Testis (tissue), 3 donors: ENCODE results near the gene SH3RF3. TPM values are rescaled to one million over a fixed set of nuclear protein-coding genes. Genes with fewer than 3 reads are reported as not detected.

Experiments used
- DNase-seq: peaks from one replicate; pipeline ENCODE4 v3.0.0-alpha.2; 2019
- H3K27ac ChIP-seq, 2 donors: fragments of 200-600 bp; sonication (generic); one replicate each; pipeline ENCODE4 v1.5.1; 2019
- H3K27me3 ChIP-seq: fragments of 200-600 bp; sonication (generic); one replicate; pipeline ENCODE4 v1.5.1; 2019
- H3K36me3 ChIP-seq: fragments of 200-600 bp; sonication (generic); one replicate; pipeline ENCODE4 v1.5.1; 2017; ENCODE audit warnings: low read depth; ENCODE audit errors: missing control alignments
- H3K4me1 ChIP-seq: fragments of 200-600 bp; sonication (generic); one replicate; pipeline ENCODE4 v1.5.1; 2019
- H3K4me3 ChIP-seq, 2 donors: fragments of 200-600 bp; sonication (generic); one replicate each; pipeline ENCODE4 v1.5.1; 2017 to 2019
- H3K9me3 ChIP-seq: fragments of 200-600 bp; sonication (generic); one replicate; pipeline ENCODE4 v1.5.1; 2017
- POLR2A ChIP-seq: fragments of 450-650 bp; IDR thresholded peaks from one replicate; pipeline ENCODE4 v1.6.1; 2017; ENCODE audit warnings: antibody characterized with exemption, mild to moderate bottlenecking, moderate library complexity
- WGBS, 2 donors: methylation state at CpG; one replicate each; pipeline ENCODE4 v1.1.5; 2018; 5-methylcytosine and 5-hydroxymethylcytosine counted together
- intact Hi-C: fragments of 100-400 bp; cut with DNase I; formaldehyde crosslinking; loops from one replicate; pipeline ENCODE4 v1.15.1; 2023; ENCODE audit warnings: low total_unique reads
- polyA plus RNA-seq: library from polyadenylated mRNA; stranded (reverse); fragments of 350-450 nt; fragmentation: Illumina TruSeq; extraction: RNeasy Lipid Tissue Mini Kit (QIAGEN cat#74804); gene quantifications from one replicate; pipeline ENCODE4 v1.2.3, GENCODE V29; 2014; ENCODE audit warnings: low read depth, low replicate concordance; ENCODE audit not compliant: insufficient read depth
- total RNA-seq, 2 donors: library from RNA; depleted of rRNA; stranded (reverse); fragments of >200 nt; gene quantifications; one replicate each; pipeline ENCODE4 v1.2.3, GENCODE V29; 2016
- TF ChIP-seq, protein P1 (sequence below), 3 experiments: fragments of 450-650 bp in 2 of 3; fragments of 200-600 bp in 1 of 3; sonication (generic) in 1 of 3; IDR thresholded peaks; one replicate each; pipeline ENCODE4 v1.5.1; 2016 to 2019; ENCODE audit warnings: antibody characterized with exemption in 3 of 3, mild to moderate bottlenecking in 2 of 3, moderate library complexity in 1 of 3

Gene SH3RF3
- total and polyA plus RNA-seq, 3 donors from 2014 or later: 9.3 to 20.1 (median 16.5) TPM

DNA sequence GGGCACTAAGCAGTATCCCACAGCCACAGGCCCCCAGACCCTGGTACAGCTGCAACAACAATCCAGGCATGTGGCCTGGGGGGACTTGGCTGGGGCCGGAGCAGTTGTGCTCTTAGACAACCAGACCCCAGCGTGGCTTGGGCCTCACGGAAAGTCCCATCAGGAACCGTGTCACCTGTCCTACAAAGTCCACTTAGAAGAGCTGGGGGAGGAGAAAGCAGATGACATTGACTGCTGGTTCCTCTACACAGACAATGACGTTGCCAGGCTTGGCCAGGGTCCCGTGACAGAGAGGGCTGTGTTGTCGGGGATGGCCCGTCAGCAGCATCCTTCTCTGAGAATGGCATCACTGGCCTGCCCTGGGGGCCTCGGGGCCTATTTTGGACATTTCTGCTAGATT is 360.3 kb downstream of the SH3RF3 start:
- no peak for DNase-seq
- Histone ChIP-seq H3K27ac (no peak overlapping the region), H3K4me1 (no peaks in the 10 kb centered on the region), H3K9me3 (no peaks in the 10 kb centered on the region), H3K4me3 (no peak overlapping the region), H3K27me3 (no peaks in the 10 kb centered on the region), H3K36me3 (no peaks in the 10 kb centered on the region)
- TF ChIP-seq, protein P1, sequence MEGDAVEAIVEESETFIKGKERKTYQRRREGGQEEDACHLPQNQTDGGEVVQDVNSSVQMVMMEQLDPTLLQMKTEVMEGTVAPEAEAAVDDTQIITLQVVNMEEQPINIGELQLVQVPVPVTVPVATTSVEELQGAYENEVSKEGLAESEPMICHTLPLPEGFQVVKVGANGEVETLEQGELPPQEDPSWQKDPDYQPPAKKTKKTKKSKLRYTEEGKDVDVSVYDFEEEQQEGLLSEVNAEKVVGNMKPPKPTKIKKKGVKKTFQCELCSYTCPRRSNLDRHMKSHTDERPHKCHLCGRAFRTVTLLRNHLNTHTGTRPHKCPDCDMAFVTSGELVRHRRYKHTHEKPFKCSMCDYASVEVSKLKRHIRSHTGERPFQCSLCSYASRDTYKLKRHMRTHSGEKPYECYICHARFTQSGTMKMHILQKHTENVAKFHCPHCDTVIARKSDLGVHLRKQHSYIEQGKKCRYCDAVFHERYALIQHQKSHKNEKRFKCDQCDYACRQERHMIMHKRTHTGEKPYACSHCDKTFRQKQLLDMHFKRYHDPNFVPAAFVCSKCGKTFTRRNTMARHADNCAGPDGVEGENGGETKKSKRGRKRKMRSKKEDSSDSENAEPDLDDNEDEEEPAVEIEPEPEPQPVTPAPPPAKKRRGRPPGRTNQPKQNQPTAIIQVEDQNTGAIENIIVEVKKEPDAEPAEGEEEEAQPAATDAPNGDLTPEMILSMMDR (IDR thresholded peaks at IDR 0.05): no peak
- TF ChIP-seq POLR2A: no peak
- intact Hi-C loops: no loop called here
- 92 to 99% methylated on average over 9 of the region's 9 CpGs for WGBS, 2 donors

DNA sequence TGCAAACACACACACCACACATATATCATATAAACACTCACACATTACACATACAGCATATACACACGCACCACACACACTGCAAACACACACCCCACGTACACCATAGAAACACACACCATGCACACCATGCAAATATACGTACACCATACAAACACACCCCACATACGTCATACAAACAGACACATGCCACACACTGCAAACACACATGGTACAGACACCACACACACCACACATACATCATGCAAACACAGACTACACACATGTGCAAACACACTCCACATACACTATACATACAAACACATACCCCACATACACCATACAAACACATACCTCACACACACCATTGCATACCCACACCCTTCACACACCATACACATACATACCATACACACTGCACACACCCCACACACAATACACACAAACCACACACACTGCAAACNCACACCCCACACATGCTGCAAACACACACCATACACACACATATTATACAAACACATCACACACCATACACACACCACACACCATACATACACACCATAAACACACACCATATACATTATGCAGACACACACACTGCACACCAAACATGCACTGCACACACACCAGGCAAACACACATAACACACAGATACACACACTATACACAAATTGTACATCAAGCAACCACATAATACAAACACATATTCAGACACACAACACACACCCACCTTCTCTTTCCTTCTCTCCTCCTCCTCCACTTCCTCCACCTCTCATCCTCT is 364.4 kb downstream of the SH3RF3 start:
- no peak for TF ChIP-seq POLR2A
- TF ChIP-seq, protein P1 (IDR thresholded peaks at IDR 0.05): no peak
- H3K9me3 ChIP-seq: no peaks in the 10 kb centered on the region
- WGBS, 2 donors: 51 to 94% methylated on average over 4 of the region's 4 CpGs
- intact Hi-C loops: no loop called here
- no peaks in the 10 kb centered on the region for H3K36me3 ChIP-seq
- no peak for DNase-seq
- H3K4me1 ChIP-seq: no peaks in the 10 kb centered on the region
- H3K27me3 ChIP-seq: no peaks in the 10 kb centered on the region
- no peak overlapping the region for H3K4me3 ChIP-seq
- H3K27ac ChIP-seq: no peak overlapping the region

DNA sequence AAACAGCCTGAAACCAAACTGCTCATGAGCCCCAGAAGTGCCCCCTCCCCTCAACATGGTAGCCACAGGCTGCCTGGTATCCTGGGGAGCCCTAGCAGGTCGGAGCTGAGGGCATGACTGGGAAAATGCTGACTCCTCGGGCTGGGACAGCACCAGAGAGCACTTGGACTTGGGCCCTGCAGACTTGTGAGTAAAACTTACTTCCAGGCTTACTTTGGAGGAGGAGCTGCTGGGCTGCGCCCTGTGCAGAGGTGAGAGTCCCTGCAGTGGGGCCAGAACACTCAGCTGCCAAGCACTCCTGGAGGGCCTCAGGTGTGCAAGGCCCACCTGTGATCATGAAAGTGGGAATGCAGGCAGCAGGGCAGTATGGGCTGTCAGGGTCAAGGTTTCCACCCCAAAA is 365.3 kb downstream of the SH3RF3 start:
- Histone ChIP-seq H3K4me1 (no peaks in the 10 kb centered on the region), H3K27ac (no peak overlapping the region), H3K36me3 (no peaks in the 10 kb centered on the region), H3K27me3 (no peaks in the 10 kb centered on the region), H3K4me3 (no peak overlapping the region), H3K9me3 (no peaks in the 10 kb centered on the region)
- intact Hi-C loops: no loop called here
- WGBS, 2 donors: 78 to 90% methylated on average over 3 of the region's 3 CpGs
- no peak for TF ChIP-seq POLR2A
- TF ChIP-seq, protein P1 (IDR thresholded peaks at IDR 0.05): no peak
- DNase-seq: no peak

DNA sequence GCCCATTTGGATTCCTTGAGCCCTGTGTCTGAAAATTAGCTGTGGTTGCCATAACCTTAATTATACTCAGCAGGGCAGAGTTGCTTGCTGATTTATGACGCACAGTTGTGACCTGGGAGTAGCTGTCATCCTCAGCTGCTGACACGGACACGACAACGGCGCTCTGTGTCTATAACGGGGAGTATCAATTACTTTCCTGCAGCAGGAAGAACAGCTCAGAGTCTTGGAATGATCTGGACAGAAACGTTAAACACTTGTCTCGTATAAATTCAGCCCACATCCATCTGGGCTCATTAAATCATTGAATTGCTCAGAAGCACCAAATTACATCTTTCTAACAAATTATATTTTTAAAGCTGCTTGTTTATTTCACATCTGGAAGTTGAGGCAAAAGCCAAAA is 368.5 kb downstream of the SH3RF3 start:
- no peak overlapping the region for H3K4me3 ChIP-seq
- no peaks in the 10 kb centered on the region for H3K4me1 ChIP-seq
- H3K27ac ChIP-seq: no peak overlapping the region
- TF ChIP-seq, protein P1 (IDR thresholded peaks at IDR 0.05): no peak
- no peak for TF ChIP-seq POLR2A
- H3K9me3 ChIP-seq: no peaks in the 10 kb centered on the region
- intact Hi-C loops: no loop called here
- WGBS, 2 donors: 55 to 60% methylated on average over 8 of the region's 8 CpGs
- no peaks in the 10 kb centered on the region for H3K36me3 ChIP-seq
- H3K27me3 ChIP-seq: no peaks in the 10 kb centered on the region
- DNase-seq: no peak
